MM.1S (cell line): ENCODE measurements around the gene TMC4.

Experiments
- DNase-seq: peaks from one replicate; pipeline ENCODE4 v3.0.0-alpha.2; 2015
- H2AFZ ChIP-seq: fragments of 300-600 bp; sonication (generic); 2 replicates; pipeline ENCODE4 v1.6.0; 2016; ENCODE audit warnings: antibody characterized with exemption, low read length
- H3F3A ChIP-seq: fragments of 300-600 bp; sonication (generic); 2 replicates; pipeline ENCODE4 v1.6.1; 2016; ENCODE audit warnings: mild to moderate bottlenecking, antibody characterized with exemption, low read length, moderate library complexity, mixed read lengths; ENCODE audit not compliant: insufficient read depth
- H3K27ac ChIP-seq: fragments of 300-600 bp; sonication (generic); 2 replicates; pipeline ENCODE4 v1.5.1; 2016; ENCODE audit warnings: mild to moderate bottlenecking, low read length
- H3K27me3 ChIP-seq: fragments of 300-600 bp; sonication (generic); replicated peaks from 2 replicates; pipeline ENCODE4 v1.6.0; 2016; ENCODE audit warnings: low read length; ENCODE audit not compliant: insufficient read depth
- H3K36me3 ChIP-seq: fragments of 300-600 bp; sonication (generic); replicated peaks from 2 replicates; pipeline ENCODE4 v1.6.1; 2016; ENCODE audit warnings: mild to moderate bottlenecking, low read length, mixed read lengths; ENCODE audit not compliant: insufficient read depth
- H3K4me1 ChIP-seq: fragments of 300-600 bp; sonication (generic); 2 replicates; pipeline ENCODE4 v1.6.1; 2016; ENCODE audit warnings: low read length, mixed read lengths
- H3K4me2 ChIP-seq: fragments of 300-600 bp; sonication (generic); 2 replicates; pipeline ENCODE4 v1.6.0; 2016; ENCODE audit warnings: low read depth, low read length
- H3K4me3 ChIP-seq: fragments of 300-600 bp; sonication (generic); 2 replicates; pipeline ENCODE4 v1.5.1; 2016; ENCODE audit warnings: low read length, mixed read lengths
- H3K79me2 ChIP-seq: fragments of 300-600 bp; sonication (generic); 2 replicates; pipeline ENCODE4 v1.6.1; 2016; ENCODE audit warnings: mixed run types, low read length, mixed read lengths
- H3K9ac ChIP-seq: fragments of 300-600 bp; sonication (generic); 2 replicates; pipeline ENCODE4 v1.6.1; 2016; ENCODE audit warnings: low read length, mixed read lengths
- H3K9me2 ChIP-seq: fragments of 300-600 bp; sonication (generic); replicated peaks from 2 replicates; pipeline ENCODE4 v1.6.1; 2016; ENCODE audit warnings: mild to moderate bottlenecking, low read length, mixed read lengths; ENCODE audit not compliant: insufficient read depth
- H3K9me3 ChIP-seq: fragments of 300-600 bp; sonication (generic); replicated peaks from 2 replicates; pipeline ENCODE4 v1.6.1; 2016; ENCODE audit warnings: mild to moderate bottlenecking, low read length, mixed read lengths; ENCODE audit not compliant: insufficient read depth
- H4K20me1 ChIP-seq: fragments of 300-600 bp; sonication (generic); 2 replicates; pipeline ENCODE4 v1.6.1; 2016; ENCODE audit warnings: mild to moderate bottlenecking, low read length, moderate library complexity, mixed read lengths; ENCODE audit not compliant: insufficient read depth
- EZH2 ChIP-seq: fragments of 300-600 bp; sonication (generic); optimal IDR thresholded peaks from 2 replicates; pipeline ENCODE3; 2017; ENCODE audit warnings: low read depth, mild to moderate bottlenecking, antibody characterized with exemption, low read length, mixed read lengths
- EZH2phosphoT487 ChIP-seq: fragments of 300-600 bp; sonication (generic); IDR thresholded peaks from 2 replicates; pipeline ENCODE4 v1.6.1; 2018; ENCODE audit warnings: antibody characterized with exemption, low read length
- TF ChIP-seq, protein P1 (sequence below): fragments of 300-600 bp; sonication (generic); IDR thresholded peaks from 2 replicates; pipeline ENCODE4 v1.5.1; 2016; ENCODE audit warnings: antibody characterized with exemption, low read length, mixed read lengths

Gene TMC4

DNA sequence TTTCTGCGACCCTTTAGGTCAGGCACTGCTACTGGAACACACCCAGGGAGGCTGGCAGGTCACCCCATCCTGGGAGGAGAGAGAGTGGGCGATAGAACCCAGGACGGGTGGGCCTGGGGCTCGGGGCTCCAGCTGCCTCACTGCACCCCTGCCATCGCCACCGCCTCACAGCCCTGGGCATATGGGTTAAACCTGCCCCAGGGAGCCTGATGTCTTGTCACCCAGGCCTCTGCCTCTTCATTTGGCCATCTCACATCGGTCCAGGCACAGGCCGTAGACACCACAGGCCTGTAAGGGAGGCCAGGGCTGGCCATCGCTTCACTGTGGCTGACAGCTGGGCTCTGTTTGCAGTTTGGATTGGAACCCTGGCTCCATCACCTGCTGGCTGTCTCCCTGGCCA is 47.2 kb downstream of the TMC4 start:
- H3K27me3 ChIP-seq, result no peaks in the 10 kb centered on the region
- no peaks in the 10 kb centered on the region for H3K4me1 ChIP-seq
- no peak overlapping the region for H3K9ac ChIP-seq
- no peak overlapping the region for H3K4me2 ChIP-seq
- no peaks in the 10 kb centered on the region for H3K9me2 ChIP-seq
- no peaks in the 10 kb centered on the region for H3K36me3 ChIP-seq
- H3K79me2 ChIP-seq, result no peaks in the 10 kb centered on the region
- no peak overlapping the region for H3K27ac ChIP-seq
- no peak overlapping the region for H3K4me3 ChIP-seq
- TF ChIP-seq, protein P1, sequence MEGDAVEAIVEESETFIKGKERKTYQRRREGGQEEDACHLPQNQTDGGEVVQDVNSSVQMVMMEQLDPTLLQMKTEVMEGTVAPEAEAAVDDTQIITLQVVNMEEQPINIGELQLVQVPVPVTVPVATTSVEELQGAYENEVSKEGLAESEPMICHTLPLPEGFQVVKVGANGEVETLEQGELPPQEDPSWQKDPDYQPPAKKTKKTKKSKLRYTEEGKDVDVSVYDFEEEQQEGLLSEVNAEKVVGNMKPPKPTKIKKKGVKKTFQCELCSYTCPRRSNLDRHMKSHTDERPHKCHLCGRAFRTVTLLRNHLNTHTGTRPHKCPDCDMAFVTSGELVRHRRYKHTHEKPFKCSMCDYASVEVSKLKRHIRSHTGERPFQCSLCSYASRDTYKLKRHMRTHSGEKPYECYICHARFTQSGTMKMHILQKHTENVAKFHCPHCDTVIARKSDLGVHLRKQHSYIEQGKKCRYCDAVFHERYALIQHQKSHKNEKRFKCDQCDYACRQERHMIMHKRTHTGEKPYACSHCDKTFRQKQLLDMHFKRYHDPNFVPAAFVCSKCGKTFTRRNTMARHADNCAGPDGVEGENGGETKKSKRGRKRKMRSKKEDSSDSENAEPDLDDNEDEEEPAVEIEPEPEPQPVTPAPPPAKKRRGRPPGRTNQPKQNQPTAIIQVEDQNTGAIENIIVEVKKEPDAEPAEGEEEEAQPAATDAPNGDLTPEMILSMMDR, result no peak
- no peak for TF ChIP-seq EZH2phosphoT487
- TF ChIP-seq EZH2, result no peak
- no peaks in the 10 kb centered on the region for H4K20me1 ChIP-seq
- no peaks in the 10 kb centered on the region for H3F3A ChIP-seq
- no peaks in the 10 kb centered on the region for H3K9me3 ChIP-seq
- no peak overlapping the region for H2AFZ ChIP-seq
- no peak for DNase-seq

DNA sequence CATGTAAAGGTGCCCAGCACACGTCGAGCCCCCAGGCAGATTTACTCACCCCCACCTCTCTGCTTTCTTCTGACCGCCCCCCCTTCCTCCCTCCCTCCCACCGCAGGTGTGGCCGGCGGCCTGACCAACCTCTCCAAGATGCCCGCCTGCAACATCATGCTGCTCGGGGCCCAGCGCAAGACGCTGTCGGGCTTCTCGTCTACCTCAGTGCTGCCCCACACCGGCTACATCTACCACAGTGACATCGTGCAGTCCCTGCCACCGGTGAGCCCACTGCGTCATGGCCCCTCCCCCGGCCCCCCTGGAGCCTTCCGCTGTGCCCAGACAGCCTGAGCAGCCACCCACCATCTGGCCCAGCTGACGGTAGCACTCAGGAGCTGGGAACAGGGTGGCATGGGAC is 48.6 kb downstream of the TMC4 start:
- TF ChIP-seq, protein P1, result no peak
- no peak for TF ChIP-seq EZH2phosphoT487
- no peak for TF ChIP-seq EZH2
- DNase-seq, result no peak
- H3K36me3 ChIP-seq, result no peaks in the 10 kb centered on the region

DNA sequence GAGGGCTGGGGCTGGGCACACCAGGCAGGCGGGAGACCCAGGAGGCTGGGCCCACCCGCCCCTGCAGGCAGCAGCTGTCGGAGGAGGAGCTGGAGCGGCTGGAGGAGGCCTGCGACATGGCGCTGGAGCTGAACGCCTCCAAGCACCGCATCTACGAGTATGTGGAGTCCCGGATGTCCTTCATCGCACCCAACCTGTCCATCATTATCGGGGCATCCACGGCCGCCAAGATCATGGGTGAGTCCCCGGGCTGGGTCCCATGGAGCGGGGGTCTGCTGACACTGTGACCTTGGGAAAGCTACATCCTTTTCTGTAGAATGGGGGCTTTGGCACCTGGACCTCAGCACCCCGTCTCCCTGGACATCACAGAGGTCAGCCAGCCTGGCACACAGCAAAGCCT is 49.3 kb downstream of the TMC4 start:
- Histone ChIP-seq H3K4me3 (no peak overlapping the region), H2AFZ (no peak overlapping the region), H3K9me2 (no peaks in the 10 kb centered on the region), H3K9me3 (no peaks in the 10 kb centered on the region), H3F3A (no peaks in the 10 kb centered on the region), H3K27me3 (no peaks in the 10 kb centered on the region), H3K9ac (no peak overlapping the region), H4K20me1 (no peaks in the 10 kb centered on the region), H3K4me2 (no peak overlapping the region), H3K27ac (no peak overlapping the region), H3K4me1 (no peaks in the 10 kb centered on the region), H3K79me2 (no peaks in the 10 kb centered on the region), H3K36me3 (no peaks in the 10 kb centered on the region)
- DNase-seq, result no peak
- no peak for TF ChIP-seq EZH2phosphoT487
- TF ChIP-seq, protein P1, result no peak
- no peak for TF ChIP-seq EZH2

More for the DNA sequence above, 48.6 kb downstream of the TMC4 start:
- Histone ChIP-seq H3K79me2 (no peaks in the 10 kb centered on the region), H3K9me3 (no peaks in the 10 kb centered on the region), H3K9ac (no peak overlapping the region), H3F3A (no peaks in the 10 kb centered on the region), H3K4me3 (no peak overlapping the region), H3K4me1 (no peaks in the 10 kb centered on the region), H3K9me2 (no peaks in the 10 kb centered on the region), H3K27me3 (no peaks in the 10 kb centered on the region), H3K4me2 (no peak overlapping the region), H3K27ac (no peak overlapping the region), H4K20me1 (no peaks in the 10 kb centered on the region), H2AFZ (no peak overlapping the region)
